ENCODE results near the gene RPL10. TPM values are rescaled to one million over a fixed set of nuclear protein-coding genes. Genes with fewer than 3 reads are reported as not detected.

Gene RPL10
- total RNA-seq, 2 experiments from 2014 or later = 3,597 to 3,654 TPM

GRCh38 chrX:154365997-154366665 lies 32.0 kb upstream of the RPL10 start:
- Mint-ChIP-seq H3K36me3 (peaks cover 28% of the 10 kb centered on the region), H3K4me1 (ENCODE audit: low read depth) (peaks cover 14% of the 10 kb centered on the region), H3K27ac (no peak overlapping the region), H3K27me3 (no peaks in the 10 kb centered on the region), H3K9me3 (no peaks in the 10 kb centered on the region), H3K4me3 (no peak overlapping the region)
- intact Hi-C loops (cut with micrococcal nuclease) = no loop called here
- POLR2A ChIA-PET = interaction anchor here (1.2 kb wide), 1 partner anchor 18 kb away, joined by 3 read pairs; no protein-coding TSS in a partner anchor
- DNase-seq = no peak
- CTCF ChIA-PET = no interaction called here

DNA sequence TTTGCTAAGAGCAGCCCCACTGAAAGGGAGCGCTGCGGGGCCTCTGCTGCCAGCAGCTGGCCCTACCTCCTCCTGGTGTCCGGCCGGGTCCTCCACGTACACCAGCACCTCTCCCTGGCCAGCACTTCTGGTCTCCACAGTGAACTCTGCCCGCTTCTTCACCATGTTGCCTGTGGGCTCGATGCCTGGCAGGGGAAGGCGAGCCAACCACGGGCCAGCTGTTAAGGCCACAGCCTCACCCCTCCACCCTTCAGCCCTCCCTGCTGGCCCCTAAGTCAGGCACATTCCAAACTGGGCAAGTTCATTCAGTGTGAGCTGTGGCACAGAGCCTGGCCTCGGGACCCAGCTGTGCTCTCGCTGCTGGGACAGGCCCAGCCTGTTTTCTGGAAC lies 31.5 kb upstream of the RPL10 start:
- Mint-ChIP-seq H3K9me3 (no peaks in the 10 kb centered on the region), H3K27ac (peak overlapping the region; percentile 38), H3K4me1 (ENCODE audit: low read depth) (peaks cover 14% of the 10 kb centered on the region), H3K4me3 (no peak overlapping the region), H3K36me3 (peaks cover 28% of the 10 kb centered on the region), H3K27me3 (no peaks in the 10 kb centered on the region)
- intact Hi-C loops (cut with micrococcal nuclease) = no loop called here
- ChIA-PET CTCF (no interaction called here), POLR2A (no interaction called here)
- no peak for DNase-seq

DNA sequence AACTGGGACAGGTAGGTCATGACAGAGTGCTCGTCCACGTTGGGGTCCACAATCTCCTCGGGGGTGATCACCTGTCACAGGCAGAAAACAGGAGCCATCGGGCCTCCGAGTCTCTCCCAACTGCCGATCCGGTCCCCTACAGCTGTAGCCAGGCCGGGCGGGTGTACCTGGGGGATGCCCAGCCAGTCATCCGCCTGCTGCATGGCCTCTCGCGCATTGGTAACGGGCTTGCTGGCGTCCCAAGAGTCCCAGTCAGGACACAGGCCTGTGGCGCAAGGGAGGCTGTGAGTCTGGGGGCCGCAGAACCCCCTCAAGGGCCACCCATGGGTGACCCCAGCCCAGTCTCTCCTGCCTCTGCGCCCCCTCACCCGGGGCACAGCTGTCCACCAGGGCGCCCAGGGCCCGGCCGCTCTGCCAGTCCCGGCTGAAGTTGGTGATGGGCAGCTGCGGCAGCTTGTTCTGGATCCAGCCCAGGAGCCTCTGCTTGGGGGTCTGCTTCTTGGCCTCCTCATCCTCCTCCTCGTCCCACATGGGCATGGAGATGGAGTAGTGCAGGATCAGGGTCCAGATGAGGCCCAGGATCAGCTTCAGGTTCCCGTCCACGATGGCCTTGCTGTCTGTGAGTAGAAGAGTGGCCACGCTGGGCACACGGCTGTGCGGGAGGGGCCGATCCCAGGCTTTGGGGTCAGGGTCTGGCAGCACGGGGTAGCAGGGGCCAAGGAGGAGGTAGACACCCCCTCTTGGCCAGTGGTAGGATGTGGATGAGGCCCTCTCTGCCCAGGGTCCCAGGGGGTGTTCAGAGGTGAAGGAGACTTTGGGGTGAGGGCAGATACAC lies 30.5 kb upstream of the RPL10 start:
- no peak for DNase-seq
- no peaks in the 10 kb centered on the region for H3K27me3 Mint-ChIP-seq
- no peaks in the 10 kb centered on the region for H3K9me3 Mint-ChIP-seq
- ChIA-PET POLR2A (interaction anchor here (1.6 to 2.0 kb wide), 3 partner anchors 16 to 397 kb away, joined by 4 to 11 read pairs (median 5); partner anchors contain the start of genes HCFC1 and RPL10), CTCF (no interaction called here)
- H3K36me3 Mint-ChIP-seq = peaks cover 26% of the 10 kb centered on the region
- H3K4me3 Mint-ChIP-seq = peak overlapping the region; percentile 69
- H3K4me1 Mint-ChIP-seq (ENCODE audit: low read depth) = peaks cover 20% of the 10 kb centered on the region
- peak overlapping the region; percentile 87 for H3K27ac Mint-ChIP-seq
- intact Hi-C loops (cut with micrococcal nuclease) = no loop called here

DNA sequence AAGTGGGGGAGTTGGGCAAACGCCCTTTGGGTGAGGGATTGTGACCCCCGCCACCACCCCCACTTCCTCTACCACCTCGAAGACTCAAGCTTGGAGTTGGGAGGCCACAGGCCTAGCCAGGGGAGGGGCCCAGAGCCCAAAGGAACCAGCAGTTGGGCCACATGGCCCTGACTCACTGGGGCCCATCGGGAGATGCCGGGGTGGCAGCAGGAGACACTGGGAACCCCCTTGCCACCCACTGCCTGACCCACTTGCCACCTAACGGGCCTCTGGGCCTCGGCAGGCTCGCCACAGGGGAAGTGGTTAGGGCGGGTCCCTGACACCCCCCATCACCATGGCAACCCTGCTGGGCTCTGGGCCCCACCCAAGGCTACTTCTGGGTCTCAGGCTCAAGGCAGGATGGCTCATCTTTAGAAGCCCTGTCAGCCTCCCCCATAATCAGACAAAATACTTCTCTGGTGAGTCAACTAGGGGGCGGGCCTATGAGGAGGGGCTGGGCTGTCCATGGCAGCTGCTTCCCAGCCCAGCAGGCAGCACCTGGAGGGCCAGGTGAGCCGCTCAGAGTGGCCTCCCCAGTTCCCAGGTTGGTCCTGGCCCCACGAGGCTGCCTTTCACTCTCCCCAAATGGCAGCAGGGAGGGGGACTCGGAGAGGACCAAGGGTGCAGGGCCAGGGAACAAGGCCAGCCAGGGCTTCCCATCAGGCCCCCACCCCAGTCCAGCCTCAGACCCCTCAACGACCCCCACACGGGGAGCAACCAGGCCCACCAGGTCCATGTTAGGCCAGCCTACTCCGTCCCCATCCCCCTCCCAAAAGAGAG lies 29.3 kb upstream of the RPL10 start:
- H3K4me3 Mint-ChIP-seq = peak overlapping the region; percentile 96
- intact Hi-C loops (cut with micrococcal nuclease) = loop anchor here (1.0 kb wide), 1 partner anchor 10 kb away; the partner anchor contains the start of gene EMD
- ChIA-PET CTCF (interaction anchor here (1.0 kb wide), 1 partner anchor 29 kb away, joined by 3 read pairs; the partner anchor contains the start of gene RPL10), POLR2A (interaction anchor here (1.0 to 2.0 kb wide), 4 partner anchors 17 to 398 kb away, joined by 3 to 11 read pairs (median 4); partner anchors contain the start of genes HCFC1 and RPL10)
- no peaks in the 10 kb centered on the region for H3K27me3 Mint-ChIP-seq
- peak overlapping the region; percentile 87 for H3K27ac Mint-ChIP-seq
- peak; percentile 96 for DNase-seq
- H3K4me1 Mint-ChIP-seq (ENCODE audit: low read depth) = peaks cover 25% of the 10 kb centered on the region
- H3K9me3 Mint-ChIP-seq = no peaks in the 10 kb centered on the region
- H3K36me3 Mint-ChIP-seq = peaks cover 22% of the 10 kb centered on the region

- POLR2A ChIA-PET = interaction anchor here (1.0 to 2.0 kb wide), 3 partner anchors 18 to 29 kb away, joined by 3 to 11 read pairs (median 4); partner anchors contain the start of gene RPL10
- CTCF ChIA-PET = interaction anchor here (1.0 kb wide), 1 partner anchor 28 kb away, joined by 3 read pairs; the partner anchor contains the start of gene RPL10
- intact Hi-C loops (cut with micrococcal nuclease) = loop anchor here (1.0 to 10.0 kb wide), 2 partner anchors 10 to 395 kb away; partner anchors contain the start of genes EMD, HCFC1 and TMEM187
- H3K27ac Mint-ChIP-seq = peak overlapping the region; percentile 96
- H3K4me3 Mint-ChIP-seq = peak overlapping the region; percentile 96
- DNase-seq = peak; percentile 82
- H3K27me3 Mint-ChIP-seq = no peaks in the 10 kb centered on the region
- H3K4me1 Mint-ChIP-seq (ENCODE audit: low read depth) = peaks cover 24% of the 10 kb centered on the region
- H3K9me3 Mint-ChIP-seq = no peaks in the 10 kb centered on the region
- H3K36me3 Mint-ChIP-seq = peaks cover 20% of the 10 kb centered on the region
These were observed 28.5 kb upstream of the RPL10 start for GRCh38 chrX:154369449-154370299.

DNA sequence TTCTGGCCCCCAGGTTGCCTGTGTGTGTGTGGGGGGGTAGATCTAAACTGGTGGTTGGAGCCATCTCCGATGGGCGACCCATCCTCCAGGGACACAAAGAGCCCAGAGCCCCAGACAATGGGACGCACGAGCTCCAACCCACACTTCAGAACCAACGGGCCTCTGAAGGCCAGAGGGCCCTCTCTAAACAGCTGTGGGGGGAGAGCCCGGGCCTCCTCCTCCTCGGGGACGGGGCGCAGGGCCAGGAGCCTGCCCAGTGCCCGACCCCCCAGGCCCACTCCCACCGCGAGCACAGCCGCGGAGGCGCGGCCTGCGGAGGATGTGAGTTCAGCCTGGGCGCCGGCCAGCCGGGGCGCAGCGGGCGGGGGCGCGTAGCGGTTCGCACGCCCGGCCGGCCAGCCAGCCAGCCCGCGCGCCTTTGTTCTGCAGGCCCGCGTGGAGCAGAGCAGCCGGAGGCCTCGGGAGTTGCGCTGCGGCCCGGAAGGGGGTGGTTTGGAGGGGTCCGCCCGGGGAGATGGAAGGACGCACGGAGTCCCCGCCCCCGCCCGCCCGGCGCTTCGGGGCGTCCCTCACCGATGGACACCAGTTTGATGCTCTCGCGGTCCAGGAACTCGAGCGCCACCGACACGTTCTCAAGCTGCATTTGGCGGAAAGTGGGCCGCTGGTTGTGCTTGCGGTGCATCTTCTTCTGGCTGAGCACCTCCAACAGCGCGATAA lies 27.7 kb upstream of the RPL10 start:
- Mint-ChIP-seq H3K27ac (peak overlapping the region; percentile 96), H3K27me3 (no peaks in the 10 kb centered on the region), H3K36me3 (peaks cover 17% of the 10 kb centered on the region), H3K9me3 (no peaks in the 10 kb centered on the region), H3K4me3 (peak overlapping the region; percentile 96), H3K4me1 (ENCODE audit: low read depth) (peaks cover 25% of the 10 kb centered on the region)
- ChIA-PET CTCF (no interaction called here), POLR2A (interaction anchor here (1.0 kb wide), 1 partner anchor 145 kb away, joined by 3 read pairs; the partner anchor contains the start of gene FAM3A)
- no peak for DNase-seq
- intact Hi-C loops (cut with micrococcal nuclease) = loop anchor here (10.0 kb wide), 1 partner anchor 396 kb away; the partner anchor contains the start of genes HCFC1 and TMEM187

DNA sequence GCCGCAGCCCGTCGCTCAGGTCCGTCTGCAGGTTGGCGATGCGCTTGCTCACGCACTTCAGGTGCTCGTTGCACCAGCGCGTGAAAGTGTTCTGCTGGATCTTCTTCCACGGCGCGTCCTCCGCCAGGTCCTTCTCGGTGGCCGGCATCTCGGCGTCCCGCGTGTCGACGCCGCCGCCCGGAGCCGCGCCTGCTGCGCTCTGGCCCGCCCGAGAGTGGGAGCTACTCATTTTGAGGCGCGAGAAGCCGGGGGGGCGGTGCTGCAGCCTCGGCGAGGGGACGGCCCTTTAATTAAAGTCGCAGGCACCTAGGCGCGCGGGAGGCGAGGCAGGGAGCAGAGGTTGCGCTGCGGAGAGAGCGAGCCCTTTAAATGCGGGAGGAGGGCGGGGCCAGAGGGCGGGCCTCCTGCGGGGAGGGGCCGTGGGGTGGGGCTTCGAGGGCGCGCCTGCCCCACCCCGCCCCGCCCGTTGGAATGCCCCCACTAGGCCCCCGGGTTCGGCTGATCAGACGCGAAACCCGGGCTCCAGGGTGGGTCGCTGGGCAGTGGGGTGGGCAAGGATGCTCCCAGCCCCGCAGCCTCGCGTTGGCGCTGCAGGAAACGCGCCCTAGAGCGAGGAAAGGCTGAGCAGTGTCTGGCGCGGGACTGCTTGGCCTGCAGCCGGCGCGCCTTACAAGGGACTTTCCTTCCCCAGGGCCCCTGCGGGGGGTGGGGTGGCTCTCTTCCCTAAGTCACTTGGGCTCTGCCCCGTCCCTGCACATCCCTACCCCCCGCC lies 27.0 kb upstream of the RPL10 start:
- POLR2A ChIA-PET = interaction anchor here (0.7 to 1.0 kb wide), 3 partner anchors 8 to 144 kb away, joined by 3 read pairs; partner anchors contain the start of genes EMD and FAM3A
- peaks cover 25% of the 10 kb centered on the region for H3K4me1 Mint-ChIP-seq (ENCODE audit: low read depth)

GRCh38 chrX:154371789-154372300 lies 26.3 kb upstream of the RPL10 start:
- no peaks in the 10 kb centered on the region for H3K9me3 Mint-ChIP-seq
- intact Hi-C loops (cut with micrococcal nuclease) = loop anchor here (10.0 kb wide), 1 partner anchor 397 kb away; the partner anchor contains the start of genes HCFC1 and TMEM187
- peak overlapping the region; percentile 89 for H3K27ac Mint-ChIP-seq
- H3K36me3 Mint-ChIP-seq = peaks cover 11% of the 10 kb centered on the region
- H3K4me3 Mint-ChIP-seq = peak overlapping the region; percentile 75
- H3K4me1 Mint-ChIP-seq (ENCODE audit: low read depth) = peaks cover 25% of the 10 kb centered on the region
- no peak for DNase-seq
- POLR2A ChIA-PET = no interaction called here
- H3K27me3 Mint-ChIP-seq = no peaks in the 10 kb centered on the region
- CTCF ChIA-PET = no interaction called here

More for the DNA sequence above, 27.0 kb upstream of the RPL10 start:
- H3K27me3 Mint-ChIP-seq = no peaks in the 10 kb centered on the region
- H3K9me3 Mint-ChIP-seq = no peaks in the 10 kb centered on the region
- peak overlapping the region; percentile 75 for H3K4me3 Mint-ChIP-seq
- CTCF ChIA-PET = no interaction called here
- H3K36me3 Mint-ChIP-seq = peaks cover 15% of the 10 kb centered on the region
- peak; percentile 95 for DNase-seq
- intact Hi-C loops (cut with micrococcal nuclease) = loop anchor here (10.0 kb wide), 1 partner anchor 396 kb away; the partner anchor contains the start of genes HCFC1 and TMEM187
- H3K27ac Mint-ChIP-seq = peak overlapping the region; percentile 83

- POLR2A ChIA-PET = interaction anchor here (0.7 kb wide), 1 partner anchor 273 kb away, joined by 3 read pairs; no protein-coding TSS in a partner anchor
- intact Hi-C loops (cut with micrococcal nuclease) = loop anchor here (10.0 kb wide), 1 partner anchor 398 kb away; the partner anchor contains the start of genes HCFC1 and TMEM187
- DNase-seq = peak; percentile 58
- Mint-ChIP-seq H3K36me3 (peaks cover 11% of the 10 kb centered on the region), H3K27ac (peak overlapping the region; percentile 89), H3K27me3 (no peaks in the 10 kb centered on the region), H3K4me1 (ENCODE audit: low read depth) (peaks cover 30% of the 10 kb centered on the region), H3K9me3 (no peaks in the 10 kb centered on the region), H3K4me3 (peak overlapping the region; percentile 75)
- CTCF ChIA-PET = interaction anchor here (1.2 to 2.0 kb wide), 8 partner anchors 10 to 174 kb away, joined by 3 to 17 read pairs (median 7); partner anchors contain the start of genes ATP6AP1, G6PD, IKBKG and RPL10
These were observed 25.6 kb upstream of the RPL10 start for GRCh38 chrX:154372612-154373022.
